GM12875 (cell line): ENCODE results near the gene CLDN3.

Source experiments
- H3K4me3 ChIP-seq: one replicate; pipeline ENCODE4 v1.5.1; 2011; ENCODE audit warnings: low read depth, low read length, control low read depth
- TF ChIP-seq, protein P1 (sequence below): IDR thresholded peaks from 2 replicates; pipeline ENCODE4 v1.5.1; 2011; ENCODE audit warnings: low read depth, mild to moderate bottlenecking, control low read depth, inconsistent platforms, low read length, moderate library complexity, borderline replicate concordance; ENCODE audit not compliant: insufficient read depth

CLDN3 gene

DNA sequence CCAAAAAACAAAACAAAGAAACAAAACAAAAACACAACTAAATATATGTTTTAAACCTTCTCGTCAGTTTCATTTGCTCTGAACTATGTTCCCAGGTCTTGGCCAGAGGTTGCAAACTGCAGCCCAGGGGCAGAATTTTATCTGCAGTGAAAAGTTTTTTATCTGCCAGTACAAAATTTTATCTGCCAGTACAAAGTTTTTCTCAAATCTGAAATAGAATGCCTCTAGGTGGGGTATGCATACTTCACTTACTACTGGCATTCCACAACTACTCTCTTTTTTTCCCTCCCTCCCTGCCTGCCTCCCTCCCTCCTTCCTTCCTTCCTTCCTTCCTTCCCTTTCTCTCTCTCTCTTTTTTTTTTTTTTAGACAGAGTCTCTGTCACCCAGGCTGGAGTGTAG, 9.4 kb upstream of the CLDN3 start:
- no peak overlapping the region for H3K4me3 ChIP-seq
- TF ChIP-seq, protein P1, sequence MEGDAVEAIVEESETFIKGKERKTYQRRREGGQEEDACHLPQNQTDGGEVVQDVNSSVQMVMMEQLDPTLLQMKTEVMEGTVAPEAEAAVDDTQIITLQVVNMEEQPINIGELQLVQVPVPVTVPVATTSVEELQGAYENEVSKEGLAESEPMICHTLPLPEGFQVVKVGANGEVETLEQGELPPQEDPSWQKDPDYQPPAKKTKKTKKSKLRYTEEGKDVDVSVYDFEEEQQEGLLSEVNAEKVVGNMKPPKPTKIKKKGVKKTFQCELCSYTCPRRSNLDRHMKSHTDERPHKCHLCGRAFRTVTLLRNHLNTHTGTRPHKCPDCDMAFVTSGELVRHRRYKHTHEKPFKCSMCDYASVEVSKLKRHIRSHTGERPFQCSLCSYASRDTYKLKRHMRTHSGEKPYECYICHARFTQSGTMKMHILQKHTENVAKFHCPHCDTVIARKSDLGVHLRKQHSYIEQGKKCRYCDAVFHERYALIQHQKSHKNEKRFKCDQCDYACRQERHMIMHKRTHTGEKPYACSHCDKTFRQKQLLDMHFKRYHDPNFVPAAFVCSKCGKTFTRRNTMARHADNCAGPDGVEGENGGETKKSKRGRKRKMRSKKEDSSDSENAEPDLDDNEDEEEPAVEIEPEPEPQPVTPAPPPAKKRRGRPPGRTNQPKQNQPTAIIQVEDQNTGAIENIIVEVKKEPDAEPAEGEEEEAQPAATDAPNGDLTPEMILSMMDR, result no peak

DNA sequence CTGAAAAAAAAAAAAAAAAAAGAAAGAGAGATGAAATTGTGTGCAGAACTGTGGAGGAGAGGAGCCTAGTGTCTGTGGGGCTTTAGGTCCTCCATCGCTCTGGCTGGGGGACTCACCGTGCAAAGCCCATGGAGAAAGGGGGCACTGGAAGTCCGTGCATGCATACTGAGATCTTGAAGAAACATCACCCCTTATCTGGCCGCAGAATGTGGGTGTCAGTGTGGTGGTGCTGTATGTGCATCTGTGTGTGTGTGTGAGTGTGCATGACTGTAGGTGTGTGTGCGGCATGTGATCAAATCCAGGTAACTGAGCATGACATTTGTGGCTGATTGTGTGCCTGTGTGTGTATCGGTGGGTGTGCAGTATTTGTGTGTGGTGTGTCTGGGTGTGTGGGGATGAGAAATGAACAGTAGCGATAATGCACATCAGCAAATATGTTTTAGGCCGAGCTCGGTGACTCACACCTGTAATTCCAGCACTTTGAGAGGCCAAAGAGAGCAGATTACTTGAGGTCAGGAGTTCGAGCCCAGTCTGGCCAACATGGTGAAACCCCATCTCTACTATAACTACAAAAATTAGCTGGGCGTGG, 8.8 kb upstream of the CLDN3 start:
- TF ChIP-seq, protein P1, result no peak
- H3K4me3 ChIP-seq, result no peak overlapping the region

DNA sequence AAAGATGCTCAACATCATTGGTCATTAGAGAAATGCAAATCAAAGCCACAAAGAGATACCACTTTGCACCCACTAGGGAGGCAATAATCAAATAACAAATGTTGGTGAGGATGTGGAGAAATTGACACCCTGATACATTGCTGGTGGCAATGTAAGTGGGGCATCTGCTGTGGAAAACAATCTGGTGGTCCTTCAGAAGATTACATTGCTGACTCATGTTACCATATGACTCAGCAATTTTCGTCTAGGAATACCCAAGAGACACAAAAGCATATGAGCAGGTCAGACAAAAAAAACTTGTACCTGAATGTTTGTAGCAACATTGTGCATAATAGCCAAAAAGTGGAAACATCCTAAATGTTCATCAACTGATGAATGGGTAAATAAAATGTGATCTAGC, 4.9 kb upstream of the CLDN3 start:
- TF ChIP-seq, protein P1, result no peak
- no peak overlapping the region for H3K4me3 ChIP-seq

DNA sequence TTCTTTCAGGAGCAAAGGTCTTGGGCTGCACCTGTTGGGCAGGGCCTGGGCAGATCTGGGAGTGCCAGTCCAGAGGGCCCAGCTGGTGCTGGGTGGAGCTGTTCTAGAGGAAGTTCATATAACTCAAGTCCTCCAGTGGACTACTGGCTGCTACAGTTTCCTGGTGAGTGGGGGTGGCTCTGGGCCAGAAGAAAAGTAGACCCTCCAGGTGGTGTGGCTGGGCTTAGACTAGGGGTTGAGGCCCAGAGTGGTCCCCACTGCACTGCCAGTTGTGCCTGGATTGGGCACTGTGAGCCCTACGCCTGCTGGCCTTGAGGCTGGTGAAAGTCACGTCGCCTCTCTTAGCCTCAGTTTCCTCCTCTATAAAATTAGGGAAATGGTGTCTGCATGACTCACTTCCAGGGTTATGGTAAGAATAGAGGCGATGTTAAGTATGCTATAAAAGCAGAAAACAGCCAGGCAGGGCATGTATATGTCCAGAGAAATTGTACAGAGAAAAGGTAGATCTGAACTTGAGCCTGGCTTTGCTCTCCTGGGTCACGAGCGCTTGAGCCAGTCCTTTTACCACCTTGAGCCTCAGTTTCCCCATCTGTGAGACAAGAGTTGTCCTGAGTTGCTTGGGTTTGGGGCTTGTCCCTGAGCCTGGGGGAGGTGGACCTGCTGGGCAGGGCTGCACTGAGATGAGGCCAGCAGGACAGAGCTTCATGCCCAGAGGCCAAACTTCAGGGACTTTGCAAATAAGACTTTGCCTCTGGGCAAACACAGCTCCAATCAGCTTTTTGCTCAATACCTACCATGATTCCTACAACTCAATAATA, 3.8 kb upstream of the CLDN3 start:
- TF ChIP-seq, protein P1, result no peak
- no peak overlapping the region for H3K4me3 ChIP-seq

DNA sequence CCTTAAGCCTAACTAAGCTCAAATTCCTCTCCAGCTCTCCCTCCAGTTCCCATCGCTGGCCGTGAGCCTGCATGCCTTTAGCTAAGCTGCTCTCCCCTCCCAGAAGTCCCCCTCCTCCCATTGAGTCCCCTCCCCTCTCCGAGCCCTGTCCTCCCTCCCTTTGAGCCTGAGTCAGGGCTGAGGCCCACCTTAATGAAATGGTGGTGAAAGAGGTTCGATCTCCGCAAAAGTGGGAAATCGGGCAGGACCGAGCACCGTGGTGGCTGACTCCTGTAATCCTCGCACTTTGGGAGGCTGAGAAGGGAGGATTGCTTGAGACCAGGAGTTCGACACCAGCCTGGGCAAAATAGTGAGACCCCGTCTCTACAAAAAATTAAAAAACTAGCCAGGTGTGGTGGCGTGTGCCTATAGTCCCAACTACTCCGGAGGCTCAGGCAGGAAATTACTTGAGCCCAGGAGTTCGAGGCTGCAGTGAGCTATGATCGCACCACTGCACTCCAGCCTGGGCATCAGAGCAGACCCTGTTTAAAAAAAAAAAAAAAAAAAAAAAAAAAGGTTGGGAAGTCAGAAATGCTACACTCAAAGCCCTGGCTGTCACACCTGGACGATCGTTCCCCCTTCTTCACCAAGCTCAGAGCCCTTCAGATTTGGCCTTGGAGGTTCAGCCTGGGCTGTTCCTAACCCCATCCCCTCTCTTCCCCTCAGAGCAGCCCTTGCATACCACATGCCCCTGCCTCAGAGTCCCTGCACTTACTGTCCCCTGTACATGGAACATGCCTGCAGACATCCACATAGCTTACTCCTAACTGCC, 995 bp upstream of the CLDN3 start:
- TF ChIP-seq, protein P1, result no peak
- H3K4me3 ChIP-seq, result no peak overlapping the region

DNA sequence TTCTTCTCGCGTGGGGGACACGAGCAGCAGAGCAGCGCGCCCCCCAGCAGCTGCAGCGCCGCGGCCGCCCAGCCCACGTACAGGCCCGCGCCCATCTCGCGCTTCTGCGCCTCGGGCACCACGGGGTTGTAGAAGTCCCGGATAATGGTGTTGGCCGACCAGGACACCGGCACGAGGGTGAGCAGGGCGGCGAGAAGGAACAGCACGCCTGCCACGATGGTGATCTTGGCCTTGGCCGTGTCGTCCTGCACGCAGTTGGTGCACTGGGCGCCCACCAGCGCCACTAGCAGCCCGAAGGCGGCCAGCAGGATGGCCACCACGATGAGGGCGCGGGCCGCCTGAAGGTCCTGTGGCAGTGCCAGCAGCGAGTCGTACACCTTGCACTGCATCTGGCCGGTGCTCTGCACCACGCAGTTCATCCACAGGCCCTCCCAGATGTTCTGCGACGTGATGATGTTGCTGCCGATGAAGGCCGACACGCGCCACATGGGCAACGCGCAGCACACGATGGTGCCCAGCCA, 529 bp downstream of the CLDN3 start:
- H3K4me3 ChIP-seq, result no peak overlapping the region
- TF ChIP-seq, protein P1, result no peak
